GM12801 (cell line): Measurements from ENCODE around the gene KCTD12.

ENCODE experiments used
- TF ChIP-seq, protein P1 (sequence below): IDR thresholded peaks from one replicate; pipeline ENCODE4 v1.5.1; 2011; ENCODE audit warnings: control low read depth; ENCODE audit not compliant: insufficient read length; ENCODE audit errors: extremely low read depth

The KCTD12 gene

DNA sequence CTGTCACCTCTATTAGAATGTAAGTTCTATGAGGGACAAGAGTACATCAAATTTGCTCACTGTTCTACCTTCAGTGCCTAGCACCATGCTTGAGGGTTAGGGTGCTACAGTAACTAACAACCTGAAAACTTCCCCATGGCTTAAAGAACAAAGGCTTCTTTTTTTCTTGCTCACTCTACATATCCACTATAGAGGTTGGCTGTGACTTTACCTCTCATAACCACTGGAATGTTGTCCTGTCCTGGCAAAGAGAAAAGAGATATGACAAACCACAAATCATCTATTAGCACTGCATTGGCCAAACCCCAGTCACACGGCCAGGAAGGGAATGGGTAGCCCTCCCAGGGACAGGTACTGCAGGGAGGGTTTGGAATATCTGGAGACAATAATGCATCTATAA is 38.9 kb upstream of the KCTD12 start:
- TF ChIP-seq, protein P1, sequence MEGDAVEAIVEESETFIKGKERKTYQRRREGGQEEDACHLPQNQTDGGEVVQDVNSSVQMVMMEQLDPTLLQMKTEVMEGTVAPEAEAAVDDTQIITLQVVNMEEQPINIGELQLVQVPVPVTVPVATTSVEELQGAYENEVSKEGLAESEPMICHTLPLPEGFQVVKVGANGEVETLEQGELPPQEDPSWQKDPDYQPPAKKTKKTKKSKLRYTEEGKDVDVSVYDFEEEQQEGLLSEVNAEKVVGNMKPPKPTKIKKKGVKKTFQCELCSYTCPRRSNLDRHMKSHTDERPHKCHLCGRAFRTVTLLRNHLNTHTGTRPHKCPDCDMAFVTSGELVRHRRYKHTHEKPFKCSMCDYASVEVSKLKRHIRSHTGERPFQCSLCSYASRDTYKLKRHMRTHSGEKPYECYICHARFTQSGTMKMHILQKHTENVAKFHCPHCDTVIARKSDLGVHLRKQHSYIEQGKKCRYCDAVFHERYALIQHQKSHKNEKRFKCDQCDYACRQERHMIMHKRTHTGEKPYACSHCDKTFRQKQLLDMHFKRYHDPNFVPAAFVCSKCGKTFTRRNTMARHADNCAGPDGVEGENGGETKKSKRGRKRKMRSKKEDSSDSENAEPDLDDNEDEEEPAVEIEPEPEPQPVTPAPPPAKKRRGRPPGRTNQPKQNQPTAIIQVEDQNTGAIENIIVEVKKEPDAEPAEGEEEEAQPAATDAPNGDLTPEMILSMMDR, result no peak

GRCh38 chr13:76921516-76921915 is 35.3 kb upstream of the KCTD12 start:
- TF ChIP-seq, protein P1, result no peak

DNA sequence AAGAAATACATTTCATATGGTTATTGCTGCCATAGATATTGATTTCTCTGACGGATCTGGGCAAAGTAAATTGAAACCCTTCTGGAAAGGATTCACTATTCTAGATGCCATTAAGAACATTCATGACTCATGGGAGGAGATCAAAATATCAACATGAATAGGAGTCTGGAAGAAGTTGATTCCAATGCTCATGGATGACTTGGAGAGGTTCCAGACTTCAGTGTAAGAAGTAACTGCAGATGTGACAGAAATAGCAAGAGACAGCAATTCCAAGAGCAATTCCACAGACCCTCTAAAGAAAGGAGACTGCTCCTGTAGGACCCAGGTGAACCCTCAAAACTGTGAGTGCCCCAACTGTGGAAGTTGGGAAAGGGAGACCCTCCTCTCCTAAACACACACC is 30.9 kb upstream of the KCTD12 start:
- TF ChIP-seq, protein P1, result no peak

DNA sequence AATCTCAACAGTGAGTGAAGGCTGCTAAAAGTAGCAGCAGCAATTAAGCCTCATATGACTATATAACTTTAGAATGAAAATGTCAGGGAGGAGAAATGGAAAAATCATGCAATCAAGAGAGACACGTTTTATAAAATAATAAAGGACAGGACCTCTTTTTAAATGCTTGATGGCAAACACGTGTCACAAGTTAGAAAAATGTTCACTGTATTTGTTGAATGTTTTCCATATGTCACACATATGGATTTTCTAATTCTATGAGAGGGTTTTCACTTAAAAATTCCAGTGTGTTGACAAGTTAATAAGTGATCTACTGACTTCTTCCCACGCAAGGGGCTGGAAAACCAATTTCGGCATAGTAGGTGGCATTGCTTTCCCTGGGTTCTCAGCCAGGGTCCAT is 27.7 kb upstream of the KCTD12 start:
- TF ChIP-seq, protein P1, result no peak

GRCh38 chr13:76912476-76912875 is 26.3 kb upstream of the KCTD12 start:
- TF ChIP-seq, protein P1, result no peak

GRCh38 chr13:76904507-76904906 is 18.3 kb upstream of the KCTD12 start:
- TF ChIP-seq, protein P1, result no peak

DNA sequence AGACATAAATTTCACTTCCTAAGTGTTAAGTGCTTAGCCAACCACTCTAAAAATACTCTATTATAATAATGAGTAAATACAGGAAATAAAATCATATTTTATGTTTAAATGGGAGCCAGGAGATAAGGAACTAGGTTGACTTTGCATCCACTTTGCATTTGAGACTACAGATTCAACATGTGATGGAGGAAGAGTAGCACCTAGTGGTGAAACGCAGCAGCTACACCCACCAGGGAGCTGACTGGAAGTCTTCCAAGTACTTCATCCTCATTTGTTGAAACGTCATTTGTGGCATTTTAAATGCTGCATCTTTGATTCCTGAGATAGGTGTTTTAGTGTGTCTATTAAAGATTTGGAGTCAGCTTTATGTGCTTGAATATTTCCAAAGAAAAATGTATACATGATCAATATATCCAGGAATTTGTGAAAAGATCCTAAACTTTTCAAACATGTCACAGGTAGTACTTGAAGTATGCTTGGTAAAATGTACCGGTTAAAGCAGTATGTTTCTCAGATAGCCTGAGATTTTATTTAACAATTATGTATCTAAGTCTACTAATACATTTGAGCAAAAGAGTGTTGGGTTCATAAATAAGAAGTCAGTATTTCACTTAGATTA is 17.4 kb upstream of the KCTD12 start:
- TF ChIP-seq, protein P1, result peak; percentile 97
